Peyer's patch (tissue), 4 donors: ENCODE data around the gene FZD10.

ENCODE experiments used
- POLR2A ChIP-seq, 2 donors: fragments of 450-650 bp; IDR thresholded peaks; one replicate each; pipeline ENCODE4 v1.5.1; 2017; ENCODE audit warnings: antibody characterized with exemption in 2 of 2, mild to moderate bottlenecking in 2 of 2, moderate library complexity in 2 of 2
- TF ChIP-seq, protein P1 (sequence below), 6 experiments: fragments of 450-650 bp in 4 of 6; fragments of 200-600 bp in 2 of 6; sonication (generic) in 1 of 6; IDR thresholded peaks; one replicate each; pipeline ENCODE4 v1.5.1; 2017 to 2019; ENCODE audit warnings: antibody characterized with exemption in 6 of 6, mild to moderate bottlenecking in 3 of 6, moderate library complexity in 1 of 6

DNA sequence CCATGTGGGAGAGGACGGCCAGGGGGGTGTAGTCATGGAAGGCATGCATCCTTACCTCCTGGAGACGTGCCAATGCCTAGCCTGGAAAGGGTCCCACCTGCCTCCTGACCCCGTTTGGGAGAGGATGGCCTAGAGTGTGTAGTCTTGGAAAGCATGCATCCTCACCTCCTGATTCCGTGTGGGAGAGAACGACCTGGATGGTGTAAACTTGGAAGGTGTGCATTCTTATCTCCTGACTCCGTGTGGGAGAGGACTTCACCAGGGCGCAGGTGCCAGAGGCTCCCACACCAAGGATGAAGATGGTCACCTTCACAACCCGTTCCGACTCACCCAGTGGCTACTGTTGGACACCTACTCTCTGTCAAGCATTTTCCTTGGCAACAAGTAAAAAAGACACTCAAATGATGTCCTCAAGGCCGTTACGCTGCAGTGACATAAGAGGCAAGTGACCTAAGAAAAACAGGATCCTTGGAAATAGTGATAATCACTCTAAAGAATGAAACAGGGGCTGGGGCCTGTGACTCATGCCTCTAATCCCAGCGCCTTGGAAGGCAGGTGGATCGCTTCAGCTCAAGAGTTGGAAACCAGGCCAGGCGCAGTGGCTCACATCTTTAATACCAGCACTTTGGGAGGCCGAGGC lies 37.5 kb upstream of the FZD10 start:
- TF ChIP-seq, protein P1, sequence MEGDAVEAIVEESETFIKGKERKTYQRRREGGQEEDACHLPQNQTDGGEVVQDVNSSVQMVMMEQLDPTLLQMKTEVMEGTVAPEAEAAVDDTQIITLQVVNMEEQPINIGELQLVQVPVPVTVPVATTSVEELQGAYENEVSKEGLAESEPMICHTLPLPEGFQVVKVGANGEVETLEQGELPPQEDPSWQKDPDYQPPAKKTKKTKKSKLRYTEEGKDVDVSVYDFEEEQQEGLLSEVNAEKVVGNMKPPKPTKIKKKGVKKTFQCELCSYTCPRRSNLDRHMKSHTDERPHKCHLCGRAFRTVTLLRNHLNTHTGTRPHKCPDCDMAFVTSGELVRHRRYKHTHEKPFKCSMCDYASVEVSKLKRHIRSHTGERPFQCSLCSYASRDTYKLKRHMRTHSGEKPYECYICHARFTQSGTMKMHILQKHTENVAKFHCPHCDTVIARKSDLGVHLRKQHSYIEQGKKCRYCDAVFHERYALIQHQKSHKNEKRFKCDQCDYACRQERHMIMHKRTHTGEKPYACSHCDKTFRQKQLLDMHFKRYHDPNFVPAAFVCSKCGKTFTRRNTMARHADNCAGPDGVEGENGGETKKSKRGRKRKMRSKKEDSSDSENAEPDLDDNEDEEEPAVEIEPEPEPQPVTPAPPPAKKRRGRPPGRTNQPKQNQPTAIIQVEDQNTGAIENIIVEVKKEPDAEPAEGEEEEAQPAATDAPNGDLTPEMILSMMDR (IDR thresholded peaks at IDR 0.05), result no peak
- TF ChIP-seq POLR2A (IDR thresholded peaks at IDR 0.05), result no peak
